ENCODE data around the gene USP19.
A peak's percentile ranks its signal among the peaks of the same experiment; 100 is the strongest.

USP19 gene

GRCh38 chr3:49162751-49163419 lies 42.3 kb upstream of the USP19 start:
- no peak overlapping the region for H3K4me3 ChIP-seq (ENCODE audit: low read depth, low read length)
- TF ChIP-seq CTCF (IDR thresholded peaks at IDR 0.05; ENCODE audit: borderline replicate concordance, insufficient read depth, low read depth, low read length) = no peak

DNA sequence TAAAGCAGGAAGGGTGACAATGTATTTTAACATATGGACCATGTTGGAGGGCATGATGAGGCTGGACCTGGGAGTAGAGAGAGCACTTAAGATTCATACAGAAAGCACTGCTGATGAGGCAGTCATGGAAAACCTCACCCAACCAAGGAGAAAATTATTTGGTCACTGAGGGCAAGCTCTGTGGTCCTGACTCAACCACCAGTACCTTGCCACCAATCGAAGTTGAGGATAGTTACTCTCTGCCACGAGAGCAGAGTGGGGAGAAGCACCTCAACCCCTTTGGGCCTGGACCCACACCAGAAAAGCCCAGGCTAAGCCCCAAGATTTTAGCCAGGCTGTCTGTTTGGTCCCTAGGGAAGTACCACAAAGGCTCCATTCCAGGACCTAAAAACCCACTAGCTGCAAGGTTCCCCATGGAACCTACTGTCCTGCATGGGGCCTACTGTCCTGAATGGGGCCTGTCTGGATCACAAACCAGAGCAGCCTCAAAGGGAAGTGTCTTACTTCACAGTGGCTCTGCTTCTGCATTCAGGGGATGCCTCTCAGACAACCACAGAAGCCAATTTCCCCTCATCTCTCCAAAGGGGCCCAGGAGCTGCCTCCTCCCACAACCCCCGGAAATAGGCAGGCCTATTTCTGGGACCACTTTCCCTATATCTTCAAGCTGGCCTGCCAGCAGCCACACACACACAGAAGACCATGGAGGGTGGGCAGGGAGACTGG lies 41.3 kb upstream of the USP19 start:
- H3K4me3 ChIP-seq (ENCODE audit: low read depth, low read length) = no peak overlapping the region
- TF ChIP-seq CTCF (IDR thresholded peaks at IDR 0.05; ENCODE audit: borderline replicate concordance, insufficient read depth, low read depth, low read length) = no peak

DNA sequence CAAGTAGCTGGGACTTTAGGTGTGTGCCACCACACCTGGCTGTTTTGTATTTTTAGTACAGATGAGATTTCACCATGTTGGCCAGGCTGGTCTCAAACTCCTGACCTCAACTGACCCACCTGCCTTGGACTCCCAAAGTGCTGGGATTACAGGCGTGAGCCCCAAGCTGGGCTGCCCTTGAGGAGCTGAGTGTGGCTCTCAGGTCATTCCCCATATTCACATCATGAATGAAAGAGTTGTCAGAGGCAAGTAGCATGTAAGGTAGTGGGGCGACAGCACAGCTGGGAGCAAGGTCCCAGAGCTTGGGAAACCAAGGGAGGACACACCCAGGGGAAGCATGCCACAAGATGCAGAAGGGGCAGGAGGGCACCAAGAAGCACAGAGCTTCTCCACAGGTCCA lies 40.6 kb upstream of the USP19 start:
- no peak overlapping the region for H3K4me3 ChIP-seq (ENCODE audit: low read depth, low read length)
- no peak for TF ChIP-seq CTCF (IDR thresholded peaks at IDR 0.05; ENCODE audit: borderline replicate concordance, insufficient read depth, low read depth, low read length)

- TF ChIP-seq CTCF (IDR thresholded peaks at IDR 0.05; ENCODE audit: borderline replicate concordance, insufficient read depth, low read depth, low read length) = no peak
- no peak overlapping the region for H3K4me3 ChIP-seq (ENCODE audit: low read depth, low read length)
Measured at GRCh38 chr3:49158792-49159191, 38.2 kb upstream of the USP19 start.

- H3K4me3 ChIP-seq (ENCODE audit: low read depth, low read length) = no peak overlapping the region
- TF ChIP-seq CTCF (IDR thresholded peaks at IDR 0.05; ENCODE audit: borderline replicate concordance, insufficient read depth, low read depth, low read length) = peak; percentile 66
Measured at GRCh38 chr3:49158103-49158709, 37.6 kb upstream of the USP19 start.

- no peak overlapping the region for H3K4me3 ChIP-seq (ENCODE audit: low read depth, low read length)
- TF ChIP-seq CTCF (IDR thresholded peaks at IDR 0.05; ENCODE audit: borderline replicate concordance, insufficient read depth, low read depth, low read length) = no peak
Measured at GRCh38 chr3:49157289-49157688, 36.7 kb upstream of the USP19 start.
